HCT116 (cell line): ENCODE data around the gene HHIPL1. TPM values are rescaled to one million over a fixed set of nuclear protein-coding genes. Genes with fewer than 3 reads are reported as not detected.

Experiments used
- ATAC-seq: fragments of 200-7000 bp; cut with Tn5 transposase; 2 replicates; pipeline ENCODE4 v1.9.1; 2020; ENCODE audit warnings: mild to moderate bottlenecking, moderate library complexity
- BruUV-seq: library from RNA; stranded (reverse); fragments of 400-500 nt; replicated peaks from 2 replicates; lab custom pipeline; 2021; lab: Mats Ljungman, UMichigan
- CTCF ChIA-PET: fragments of 300-600 bp; sonication (Branson Sonifier 250); formaldehyde crosslinking; loops from one replicate; lab custom pipeline; 2021; ENCODE audit warnings: antibody characterized with exemption; lab: Charles Lee
- POLR2A ChIA-PET: fragments of 300-600, 350-600 bp; sonication (Branson Sonifier 250); formaldehyde crosslinking; loops from one replicate; lab custom pipeline; 2021; ENCODE audit warnings: antibody characterized with exemption; lab: Charles Lee
- RAD21 ChIA-PET, 2 experiments: fragments of 300-600 bp; sonication (Branson Sonifier 250); formaldehyde crosslinking; loops; one replicate each; lab custom pipeline; 2023; ENCODE audit warnings: low total read pairs in 2 of 2; ENCODE audit not compliant: uncharacterized antibody in 2 of 2, unreplicated experiment in 2 of 2, low non-redundant PET in 1 of 2; lab: Charles Lee
- DNase-seq: peaks from one replicate; pipeline ENCODE4 v3.0.0-alpha.2; 2010; ENCODE audit warnings: low read depth, low spot score
- H2AFZ ChIP-seq: fragments of 200-600 bp; shearing (Covaris generic), sonication (generic); 2 replicates; pipeline ENCODE4 v1.6.1; 2017; ENCODE audit warnings: low read depth, mixed run types, mixed read lengths, antibody characterized with exemption, low read length; ENCODE audit not compliant: poor library complexity, severe bottlenecking
- H3K27ac ChIP-seq: 2 replicates; pipeline ENCODE4 v1.5.1; 2012; ENCODE audit warnings: low read depth, low read length
- H3K27me3 ChIP-seq: fragments of 200-600 bp; sonication (generic); 2 replicates; pipeline ENCODE4 v1.6.1; 2016; ENCODE audit warnings: mixed run types, low read length, mixed read lengths; ENCODE audit not compliant: insufficient read depth
- H3K36me3 ChIP-seq, 2 experiments: fragments of 200-500 bp in 1 of 2; fragments of 200-600 bp in 1 of 2; sonication (Bioruptor generic) in 1 of 2; sonication (generic) in 1 of 2; 2 replicates each; pipeline versions ENCODE4 v1.5.1 to v1.6.1; 2014 to 2016; ENCODE audit warnings: low read length in 2 of 2, inconsistent platforms in 1 of 2, mixed read lengths in 1 of 2, mixed run types in 1 of 2; ENCODE audit not compliant: insufficient read depth in 2 of 2, control insufficient read depth in 1 of 2
- H3K4me1 ChIP-seq, 2 experiments: fragments of 200-600 bp in 1 of 2; sonication (generic) in 1 of 2; 2 replicates each; pipeline versions ENCODE4 v1.5.1 to v1.6.1; 2012 to 2017; ENCODE audit warnings: low read length in 2 of 2, inconsistent platforms in 1 of 2, mild to moderate bottlenecking in 1 of 2, mixed read lengths in 1 of 2, mixed run types in 1 of 2, moderate library complexity in 1 of 2; ENCODE audit not compliant: insufficient read depth in 2 of 2, control insufficient read depth in 1 of 2
- H3K4me2 ChIP-seq: fragments of 200-600 bp; sonication (generic); 2 replicates; pipeline ENCODE4 v1.6.1; 2017; ENCODE audit warnings: mixed run types, low read length, mixed read lengths
- H3K4me3 ChIP-seq, 2 experiments: fragments of 200-600 bp in 1 of 2; sonication (generic) in 1 of 2; replicated peaks in 1 of 2; 2 replicates each; pipeline ENCODE4 v1.5.1; 2011 to 2016; ENCODE audit warnings: low read length in 2 of 2, control low read depth in 1 of 2, low read depth in 1 of 2, mild to moderate bottlenecking in 1 of 2, mixed read lengths in 1 of 2, mixed run types in 1 of 2
- H3K79me2 ChIP-seq: fragments of 200-600 bp; sonication (generic); 2 replicates; pipeline ENCODE4 v1.6.1; 2017; ENCODE audit warnings: mild to moderate bottlenecking, mixed run types, low read length, moderate library complexity, mixed read lengths; ENCODE audit not compliant: insufficient read depth
- H3K9ac ChIP-seq: fragments of 200-600 bp; sonication (generic); 2 replicates; pipeline ENCODE4 v1.6.1; 2016; ENCODE audit warnings: low read length, mixed read lengths
- H3K9me2 ChIP-seq: fragments of 200-600 bp; sonication (generic), shearing (Covaris generic); 2 replicates; pipeline ENCODE4 v1.6.1; 2017; ENCODE audit warnings: mixed run types, mild to moderate bottlenecking, moderate library complexity; ENCODE audit not compliant: insufficient read depth
- H3K9me3 ChIP-seq, 2 experiments: fragments of 200-500 bp in 1 of 2; fragments of 200-600 bp in 1 of 2; sonication (Bioruptor generic) in 1 of 2; sonication (generic) in 1 of 2; 2 replicates each; pipeline ENCODE4 v1.6.1; 2014 to 2017; ENCODE audit warnings: low read length in 2 of 2, mixed read lengths in 2 of 2, inconsistent platforms in 1 of 2, low read depth in 1 of 2, mild to moderate bottlenecking in 1 of 2, mixed run types in 1 of 2, moderate library complexity in 1 of 2; ENCODE audit not compliant: control insufficient read depth in 1 of 2, insufficient read depth in 1 of 2
- H4K20me1 ChIP-seq: fragments of 200-600 bp; sonication (generic), shearing (Covaris generic); 2 replicates; pipeline ENCODE4 v1.6.1; 2017; ENCODE audit warnings: mixed run types, mild to moderate bottlenecking, moderate library complexity; ENCODE audit not compliant: insufficient read depth
- ATF3 ChIP-seq: IDR thresholded peaks from 2 replicates; pipeline ENCODE4 v1.6.1; 2012
- CBX3 ChIP-seq: IDR thresholded peaks from 2 replicates; pipeline ENCODE4 v1.6.1; 2012; ENCODE audit warnings: low read depth
- CEBPB ChIP-seq: IDR thresholded peaks from 2 replicates; pipeline ENCODE4 v1.6.1; 2012; ENCODE audit warnings: low read depth
- EZH2 ChIP-seq: fragments of 200-600 bp; sonication (generic); IDR thresholded peaks from 2 replicates; pipeline ENCODE4 v1.6.1; 2017; ENCODE audit warnings: antibody characterized with exemption, mixed run types
- FOSL1 ChIP-seq: IDR thresholded peaks from 2 replicates; pipeline ENCODE4 v1.6.1; 2012; ENCODE audit warnings: low read depth
- JUND ChIP-seq: IDR thresholded peaks from 2 replicates; pipeline ENCODE4 v1.6.1; 2012
- MAX ChIP-seq: IDR thresholded peaks from 2 replicates; pipeline ENCODE4 v1.6.1; 2012
- POLR2A ChIP-seq: IDR thresholded peaks from 2 replicates; pipeline ENCODE4 v1.7.0; 2011; ENCODE audit warnings: borderline replicate concordance; ENCODE audit not compliant: insufficient read depth, insufficient read length; ENCODE audit errors: extremely low read depth
- POLR2AphosphoS5 ChIP-seq: IDR thresholded peaks from 2 replicates; pipeline ENCODE4 v1.6.1; 2011; ENCODE audit warnings: mild to moderate bottlenecking, low read depth, low read length, moderate library complexity
- RAD21 ChIP-seq: IDR thresholded peaks from 2 replicates; pipeline ENCODE4 v1.6.1; 2012; ENCODE audit warnings: low read depth, mild to moderate bottlenecking
- REST ChIP-seq: IDR thresholded peaks from 2 replicates; pipeline ENCODE4 v1.6.1; 2012; ENCODE audit warnings: low read depth
- SIN3A ChIP-seq: IDR thresholded peaks from 2 replicates; pipeline ENCODE4 v1.6.1; 2012; ENCODE audit warnings: low read depth
- SP1 ChIP-seq: IDR thresholded peaks from 2 replicates; pipeline ENCODE4 v1.6.1; 2012; ENCODE audit warnings: low read depth
- SRF ChIP-seq: IDR thresholded peaks from 2 replicates; pipeline ENCODE4 v1.6.1; 2012; ENCODE audit warnings: low read depth
- TCF7L2 ChIP-seq: IDR thresholded peaks from 2 replicates; pipeline ENCODE4 v1.7.0; 2011; ENCODE audit warnings: borderline replicate concordance, inconsistent platforms; ENCODE audit not compliant: insufficient read depth, insufficient read length; ENCODE audit errors: extremely low read depth
- YY1 ChIP-seq: IDR thresholded peaks from 2 replicates; pipeline ENCODE4 v1.6.1; 2011; ENCODE audit warnings: low read length, low read depth, moderate library complexity, mild to moderate bottlenecking; ENCODE audit not compliant: insufficient replicate concordance; ENCODE audit errors: extremely low read depth
- ZFX ChIP-seq: fragments of 450-650 bp; IDR thresholded peaks from 2 replicates; pipeline ENCODE4 v1.6.1; 2017
- intact Hi-C: fragments of 100-400 bp; cut with micrococcal nuclease; formaldehyde crosslinking; loops from 2 replicates; pipeline ENCODE4 v1.10.0; 2022
- total RNA-seq: library from RNA; stranded (reverse); gene quantifications from one replicate; pipeline ENCODE4 v1.2.1, GENCODE V29; 2021; ENCODE audit not compliant: unreplicated experiment

Gene HHIPL1
- total RNA-seq, 1 experiment from 2014 or later: not detected

- TF ChIP-seq POLR2A (no peak), YY1 (no peak), JUND (no peak), SP1 (no peak), SRF (no peak), POLR2AphosphoS5 (no peak), REST (no peak), CBX3 (no peak), EZH2 (no peak), FOSL1 (no peak), ZFX (no peak), TCF7L2 (no peak), SIN3A (no peak), RAD21 (no peak), MAX (no peak), CEBPB (no peak), ATF3 (no peak)
- Histone ChIP-seq H3K9ac (no peak overlapping the region), H3K79me2 (no peaks in the 10 kb centered on the region), H3K36me3 (no peaks in the 10 kb centered on the region), H3K9me3 (no peaks in the 10 kb centered on the region), H3K4me2 (no peak overlapping the region), H3K9me2 (no peaks in the 10 kb centered on the region), H3K27ac (no peak overlapping the region), H3K4me3 (no peak overlapping the region), H2AFZ (no peak overlapping the region), H3K27me3 (no peaks in the 10 kb centered on the region), H4K20me1 (no peaks in the 10 kb centered on the region), H3K4me1 (no peaks in the 10 kb centered on the region)
- CTCF ChIA-PET: no interaction called here
- intact Hi-C loops: no loop called here
- no TSS peak for BruUV-seq
- DNase-seq: no peak
- POLR2A ChIA-PET: no interaction called here
- ATAC-seq: no peak
- RAD21 ChIA-PET: no interaction called here
Measured at GRCh38 chr14:99722741-99723140, 77.8 kb downstream of the HHIPL1 start.
